CD14-positive monocyte (primary cell): ENCODE data around the gene INTS12. TPM values are rescaled to one million over a fixed set of nuclear protein-coding genes. Genes with fewer than 3 reads are reported as not detected.

ENCODE experiments used
- DNase-seq, 3 donors: peaks; one replicate each; pipeline ENCODE4 v3.0.0-alpha.2; 2011 to 2022
- H2AFZ ChIP-seq: 2 replicates; pipeline ENCODE4 v1.6.0; 2012; ENCODE audit warnings: mild to moderate bottlenecking, low read depth, low read length, inconsistent platforms; ENCODE audit not compliant: insufficient read depth, poor library complexity, severe bottlenecking
- H3K27ac ChIP-seq, 2 donors: 1 replicate in 1 of 2; 2 replicates in 1 of 2; pipeline ENCODE4 v1.5.1; 2012 to 2013; ENCODE audit warnings: low read length in 2 of 2, control low read depth in 1 of 2, inconsistent platforms in 1 of 2, low read depth in 1 of 2, mild to moderate bottlenecking in 1 of 2
- H3K27me3 ChIP-seq, 2 donors: one replicate each; pipeline versions ENCODE4 v1.6.0 to v1.6.1; 2011 to 2013; ENCODE audit warnings: low read length in 2 of 2; ENCODE audit not compliant: control insufficient read depth in 2 of 2, insufficient read depth in 2 of 2
- H3K36me3 ChIP-seq, 2 donors: replicated peaks in 1 of 2; 1 replicate in 1 of 2; 2 replicates in 1 of 2; pipeline versions ENCODE4 v1.5.1 to v1.6.1; 2012 to 2013; ENCODE audit warnings: low read length in 2 of 2, control low read depth in 1 of 2, inconsistent platforms in 1 of 2, mild to moderate bottlenecking in 1 of 2; ENCODE audit not compliant: insufficient read depth in 2 of 2, control insufficient read depth in 1 of 2
- H3K4me1 ChIP-seq, 2 donors: 1 replicate in 1 of 2; 2 replicates in 1 of 2; pipeline versions ENCODE4 v1.5.1 to v1.6.1; 2012 to 2013; ENCODE audit warnings: low read length in 2 of 2, control low read depth in 1 of 2, inconsistent platforms in 1 of 2, mild to moderate bottlenecking in 1 of 2, moderate library complexity in 1 of 2; ENCODE audit not compliant: insufficient read depth in 2 of 2, control insufficient read depth in 1 of 2
- H3K4me2 ChIP-seq: replicated peaks from 2 replicates; pipeline ENCODE3; 2012; ENCODE audit warnings: low read length, moderate library complexity, mild to moderate bottlenecking; ENCODE audit not compliant: poor library complexity, severe bottlenecking; ENCODE audit errors: extremely low read depth
- H3K4me3 ChIP-seq, 3 experiments: fragments of 200-600 bp in 1 of 3; sonication (generic) in 1 of 3; replicated peaks in 1 of 3; 1 replicate in 2 of 3; 2 replicates in 1 of 3; pipeline ENCODE4 v1.5.1; 2011 to 2013; ENCODE audit warnings: low read length in 3 of 3, mild to moderate bottlenecking in 3 of 3, control low read depth in 2 of 3, low read depth in 2 of 3, inconsistent platforms in 1 of 3, moderate library complexity in 1 of 3
- H3K79me2 ChIP-seq: 2 replicates; pipeline ENCODE4 v1.6.0; 2012; ENCODE audit warnings: mild to moderate bottlenecking, control low read depth, inconsistent platforms, low read length, moderate library complexity; ENCODE audit not compliant: insufficient read depth
- H3K9ac ChIP-seq: 2 replicates; pipeline ENCODE4 v1.6.0; 2017; ENCODE audit warnings: low read length, mild to moderate bottlenecking; ENCODE audit not compliant: insufficient read depth, poor library complexity, severe bottlenecking
- H3K9me3 ChIP-seq, 2 donors: replicated peaks in 1 of 2; 1 replicate in 1 of 2; 2 replicates in 1 of 2; pipeline versions ENCODE4 v1.5.1 to v1.6.1; 2012 to 2013; ENCODE audit warnings: low read length in 2 of 2, control low read depth in 1 of 2; ENCODE audit not compliant: control insufficient read depth in 1 of 2, insufficient read depth in 1 of 2
- H4K20me1 ChIP-seq: 2 replicates; pipeline ENCODE4 v1.6.0; 2012; ENCODE audit warnings: mild to moderate bottlenecking, low read length, control low read depth, moderate library complexity; ENCODE audit not compliant: insufficient read depth
- H3K27ac Mint-ChIP-seq, 7 donors: one replicate each; pipeline ENCODE4 v1.8.0; 2020; ENCODE audit warnings: mild to moderate bottlenecking in 7 of 7, mixed read lengths in 7 of 7, moderate library complexity in 6 of 7, inconsistent platforms in 2 of 7
- H3K27me3 Mint-ChIP-seq, 3 donors: one replicate each; pipeline ENCODE4 v1.8.0; 2021 to 2022; ENCODE audit warnings: low read depth in 3 of 3, mild to moderate bottlenecking in 3 of 3, mixed read lengths in 3 of 3, moderate library complexity in 3 of 3, inconsistent platforms in 1 of 3
- H3K36me3 Mint-ChIP-seq, 2 donors: one replicate each; pipeline ENCODE4 v1.8.0; 2020; ENCODE audit warnings: mixed read lengths in 2 of 2, inconsistent platforms in 1 of 2, mild to moderate bottlenecking in 1 of 2
- H3K4me1 Mint-ChIP-seq: one replicate; pipeline ENCODE4 v1.8.0; 2020; ENCODE audit warnings: mild to moderate bottlenecking, mixed read lengths
- H3K4me3 Mint-ChIP-seq, 2 donors: one replicate each; pipeline ENCODE4 v1.8.0; 2020; ENCODE audit warnings: mild to moderate bottlenecking in 2 of 2, mixed read lengths in 2 of 2, moderate library complexity in 1 of 2
- H3K9me3 Mint-ChIP-seq, 7 donors: one replicate each; pipeline ENCODE4 v1.8.0; 2020 to 2022; ENCODE audit warnings: mixed read lengths in 7 of 7, mild to moderate bottlenecking in 6 of 7, moderate library complexity in 6 of 7, inconsistent platforms in 2 of 7
- CTCF ChIP-seq: fragments of 200-600 bp; IDR thresholded peaks from one replicate; pipeline ENCODE4 v1.8.0; 2022; ENCODE audit warnings: antibody characterized with exemption, mild to moderate bottlenecking
- WGBS: methylation state at CpG from one replicate; pipeline ENCODE4 v1.1.5; 2013; ENCODE audit warnings: missing lambda C conversion rate; ENCODE audit not compliant: insufficient coverage; 5-methylcytosine and 5-hydroxymethylcytosine counted together
- intact Hi-C, 2 donors: fragments of 100-400 bp; cut with micrococcal nuclease; formaldehyde crosslinking; loops; one replicate each; pipeline versions ENCODE4 v1.15.0 to v1.15.1; 2023
- polyA minus RNA-seq: library from RNA; depleted of rRNA, polyadenylated mRNA; stranded (reverse); fragments of >200 nt; gene quantifications from 2 replicates; pipeline ENCODE4 v1.2.3, GENCODE V29; 2012
- polyA plus RNA-seq, 3 donors: library from polyadenylated mRNA; depleted of rRNA in 1 of 3; unstranded in 2 of 3; stranded (reverse) in 1 of 3; fragments of 300-500 nt in 2 of 3; fragments of >200 nt in 1 of 3; fragmentation: Illumina TruSeq in 2 of 3; gene quantifications; 1 replicate in 2 of 3; 2 replicates in 1 of 3; pipeline ENCODE4 v1.2.3, GENCODE V29; 2012 to 2021
- total RNA-seq, 12 experiments: library from RNA in 1 of 12; stranded (reverse) in 1 of 12; fragments of 120-200 nt in 1 of 12; gene quantifications; one replicate each; pipeline ENCODE4 v1.2.4 and lab custom pipeline; 2013 to 2026; ENCODE audit warnings: mixed read lengths in 6 of 12, inconsistent platforms in 1 of 12

Gene INTS12
- 13.4 TPM for total RNA-seq (2013)
- polyA plus RNA-seq (10 to 100 TPM; 12.0 to 22.9 (median 18.1) TPM), polyA minus RNA-seq (5.1 and 9.7 TPM in 2 replicates), total RNA-seq (lab: John Stamatoyannopoulos, UW) (7.2 to 15.1 (median 12.8) reads per million in 11 experiments)

- Histone ChIP-seq H2AFZ (peak within 1 kb of the TSS; percentile 96), H3K4me1 (peaks cover 15 to 21% of the 10 kb centered on the region in 2 donors), H3K79me2 (peaks cover 50% of the 10 kb centered on the region), H4K20me1 (peaks cover 4% of the 10 kb centered on the region), H3K4me3 (peak within 1 kb of the TSS; percentile 67 to 98 (median 94)), H3K9ac (peak within 1 kb of the TSS; percentile 90), H3K4me2 (peak within 1 kb of the TSS; percentile 81), H3K36me3 (no peaks in the 10 kb centered on the region), H3K9me3 (no peaks in the 10 kb centered on the region), H3K27me3 (no peaks in the 10 kb centered on the region), H3K27ac (peak within 1 kb of the TSS; percentile 55 to 92)
- intact Hi-C loops, result no loop called here
- no peak for TF ChIP-seq CTCF
- H3K4me3 Mint-ChIP-seq, result peak within 1 kb of the TSS; percentile 97 to 99
- peak within 1 kb of the TSS; percentile 95 to 98 (median 96) for H3K27ac Mint-ChIP-seq
- no peaks in the 10 kb centered on the region for H3K27me3 Mint-ChIP-seq
- WGBS, result under 1% methylated on average over 58 of the region's 63 CpGs
- H3K9me3 Mint-ChIP-seq, result no peaks in the 10 kb centered on the region
- H3K4me1 Mint-ChIP-seq, result peaks cover 22% of the 10 kb centered on the region
- DNase-seq, result peak; percentile 88 to 90 (median 90)
- H3K36me3 Mint-ChIP-seq, result no peaks in the 10 kb centered on the region
Observed at GRCh38 chr4:105708181-105709080, at the start of gene INTS12, which contains the start of gene GSTCD. Gene INTS12, minus strand, starts transcription at chr4:105708689. Its CDS starts 8,684 bp downstream, at chr4:105700005. Gene GSTCD, plus strand, starts transcription at chr4:105708784. Its CDS starts 8,830 bp downstream, at chr4:105717614.

GRCh38 chr4:105755375-105755774, 46.9 kb upstream of the INTS12 start:
- Histone ChIP-seq H3K79me2 (no peaks in the 10 kb centered on the region), H3K4me2 (no peak overlapping the region), H3K27me3 (no peaks in the 10 kb centered on the region), H4K20me1 (no peaks in the 10 kb centered on the region), H3K4me3 (no peak overlapping the region), H3K4me1 (no peaks in the 10 kb centered on the region), H3K9ac (no peak overlapping the region), H3K9me3 (no peaks in the 10 kb centered on the region), H2AFZ (no peak overlapping the region), H3K27ac (no peak overlapping the region), H3K36me3 (no peaks in the 10 kb centered on the region)
- DNase-seq, result no peak
- Mint-ChIP-seq H3K9me3 (peaks cover 0 to 2% (median 0%) of the 10 kb centered on the region in 7 donors), H3K27ac (no peak overlapping the region), H3K36me3 (no peaks in the 10 kb centered on the region), H3K4me3 (no peak overlapping the region), H3K4me1 (no peaks in the 10 kb centered on the region), H3K27me3 (no peaks in the 10 kb centered on the region)
- intact Hi-C loops, result no loop called here
- no peak for TF ChIP-seq CTCF
